Measurements from ENCODE around the gene PDIA5.

PDIA5 gene

GRCh38 chr3:123188058-123188457 lies 121.2 kb downstream of the PDIA5 start:
- no peak for DNase-seq

- DNase-seq = no peak
These were observed 126.8 kb downstream of the PDIA5 start for GRCh38 chr3:123193448-123194101.

GRCh38 chr3:123194552-123194951 lies 127.7 kb downstream of the PDIA5 start:
- no peak for DNase-seq

- no peak for DNase-seq
These were observed 131.5 kb downstream of the PDIA5 start for GRCh38 chr3:123198372-123198771.

GRCh38 chr3:123201223-123201556 lies 134.4 kb downstream of the PDIA5 start:
- DNase-seq = no peak

- DNase-seq = peak; percentile 88
These were observed 135.0 kb downstream of the PDIA5 start, which contains the start of gene SEC22A for GRCh38 chr3:123201557-123202427. TSS of gene SEC22A (plus strand) at chr3:123201943. CDS start at chr3:123209218, 7,275 bp downstream.

- no peak for DNase-seq
These were observed 135.6 kb downstream of the PDIA5 start for GRCh38 chr3:123202451-123202850.
